GM23338 (cell line): ENCODE results near the gene RNF31. TPM values are rescaled to one million over a fixed set of nuclear protein-coding genes. Genes with fewer than 3 reads are reported as not detected.
A peak's percentile ranks its signal among the peaks of the same experiment; 100 is the strongest.
"Not testable (repeated sequence)": the region's sequence is repeated elsewhere in the genome, so short reads cannot be mapped to it uniquely, and the experiment has no call there.

Source experiments
- ATAC-seq: fragments of 200-7000 bp; cut with Tn5 transposase; 3 replicates; pipeline ENCODE4 v1.9.1; 2020
- DNase-seq: peaks from one replicate; pipeline ENCODE4 v3.0.0-alpha.2; 2015; ENCODE audit warnings: low spot score
- H2AFZ ChIP-seq: fragments of 200-600 bp; sonication (generic); 2 replicates; pipeline ENCODE4 v1.8.0; 2016; ENCODE audit warnings: antibody characterized with exemption, mild to moderate bottlenecking, moderate library complexity
- H3F3A ChIP-seq: fragments of 200-600 bp; sonication (generic); replicated peaks from 2 replicates; pipeline ENCODE4 v1.8.0; 2017; ENCODE audit warnings: antibody characterized with exemption, mixed run types, low read depth
- H3K27ac ChIP-seq: fragments of 200-600 bp; sonication (generic); 2 replicates; pipeline ENCODE4 v1.6.1; 2016; ENCODE audit warnings: low read depth
- H3K27me3 ChIP-seq: fragments of 200-600 bp; sonication (generic); 2 replicates; pipeline ENCODE4 v1.8.0; 2016; ENCODE audit warnings: mild to moderate bottlenecking, mixed run types, moderate library complexity; ENCODE audit not compliant: insufficient read depth
- H3K36me3 ChIP-seq: fragments of 200-600 bp; sonication (generic); 2 replicates; pipeline ENCODE4 v1.8.0; 2016; ENCODE audit warnings: mild to moderate bottlenecking; ENCODE audit not compliant: insufficient read depth
- H3K4me1 ChIP-seq: fragments of 200-600 bp; sonication (generic); 2 replicates; pipeline ENCODE4 v1.8.0; 2016; ENCODE audit warnings: mild to moderate bottlenecking, moderate library complexity; ENCODE audit not compliant: insufficient read depth
- H3K4me2 ChIP-seq: fragments of 200-600 bp; sonication (generic); 2 replicates; pipeline ENCODE4 v1.7.1; 2017; ENCODE audit warnings: mixed run types
- H3K4me3 ChIP-seq: fragments of 200-600 bp; sonication (generic); 2 replicates; pipeline ENCODE4 v1.6.1; 2016; ENCODE audit warnings: mixed run types
- H3K79me2 ChIP-seq: fragments of 200-600 bp; sonication (generic); replicated peaks from 2 replicates; pipeline ENCODE4 v1.8.0; 2017; ENCODE audit warnings: mild to moderate bottlenecking; ENCODE audit not compliant: insufficient read depth
- H3K9me2 ChIP-seq: fragments of 200-600 bp; sonication (generic); 2 replicates; pipeline ENCODE4 v1.8.0; 2017; ENCODE audit not compliant: insufficient read depth
- H4K20me1 ChIP-seq: fragments of 200-600 bp; sonication (generic); replicated peaks from 2 replicates; pipeline ENCODE4 v1.8.0; 2017; ENCODE audit warnings: mild to moderate bottlenecking; ENCODE audit not compliant: insufficient read depth
- H3K27ac Mint-ChIP-seq: 2 replicates; pipeline ENCODE4 v1.8.0; 2020; ENCODE audit warnings: inconsistent platforms, mild to moderate bottlenecking, moderate library complexity, mixed read lengths
- H3K27me3 Mint-ChIP-seq: 3 replicates; pipeline ENCODE4 v1.8.0; 2022; ENCODE audit warnings: low read depth, mild to moderate bottlenecking, moderate library complexity, mixed read lengths, inconsistent platforms; ENCODE audit not compliant: insufficient read depth, poor library complexity
- H3K36me3 Mint-ChIP-seq: 3 replicates; pipeline ENCODE4 v1.8.0; 2021; ENCODE audit warnings: low read depth, mild to moderate bottlenecking, inconsistent platforms, moderate library complexity, mixed read lengths
- H3K4me1 Mint-ChIP-seq: 3 replicates; pipeline ENCODE4 v1.8.0; 2020; ENCODE audit warnings: mild to moderate bottlenecking, inconsistent platforms, mixed read lengths
- H3K4me3 Mint-ChIP-seq: 3 replicates; pipeline ENCODE4 v1.8.0; 2021; ENCODE audit warnings: moderate library complexity, mild to moderate bottlenecking, inconsistent platforms, mixed read lengths
- H3K9me3 Mint-ChIP-seq: 3 replicates; pipeline ENCODE4 v1.8.0; 2020; ENCODE audit warnings: moderate library complexity, mild to moderate bottlenecking, inconsistent platforms, mixed read lengths
- CTCF ChIP-seq, 2 experiments: fragments of 200-600 bp in 1 of 2; sonication (generic) in 1 of 2; conservative IDR thresholded peaks; 2 replicates each; pipeline versions ENCODE4 v1.5.1 to v1.6.1; 2016 to 2017; ENCODE audit warnings: antibody characterized with exemption in 2 of 2, low read depth in 2 of 2, mild to moderate bottlenecking in 2 of 2, moderate library complexity in 1 of 2
- EZH2phosphoT487 ChIP-seq: fragments of 200-600 bp; sonication (generic); IDR thresholded peaks from one replicate; pipeline ENCODE4 v1.8.1; 2018; ENCODE audit warnings: antibody characterized with exemption; ENCODE audit not compliant: unreplicated experiment
- JUNB ChIP-seq: IDR thresholded peaks from one replicate; pipeline ENCODE4 v1.6.1; 2016; ENCODE audit warnings: antibody characterized with exemption; ENCODE audit not compliant: unreplicated experiment
- NANOG ChIP-seq: IDR thresholded peaks from 2 replicates; pipeline ENCODE4 v1.6.1; 2016; ENCODE audit warnings: antibody characterized with exemption, borderline replicate concordance
- POLR2AphosphoS5 ChIP-seq: IDR thresholded peaks from 2 replicates; pipeline ENCODE4 v1.6.1; 2016; ENCODE audit warnings: antibody characterized with exemption, low read depth
- ZNF114 ChIP-seq: fragments of 250-450 bp; sonication (Bioruptor Pico); IDR thresholded peaks from 2 replicates; pipeline ENCODE4 v1.5.0; 2020; ENCODE audit warnings: mild to moderate bottlenecking, moderate library complexity
- polyA plus RNA-seq: library from polyadenylated mRNA; unstranded; fragments of >200 nt; fragmentation: Nextera tagmentation; extraction: Ambion mirVana; gene quantifications from 2 replicates; pipeline ENCODE4 v1.2.1, GENCODE V29; 2016
- total RNA-seq: library from RNA; depleted of rRNA; stranded (reverse); fragments of >200 nt; shearing (Covaris generic); gene quantifications from 2 replicates; pipeline ENCODE4 v1.2.3, GENCODE V29; 2014
- TF ChIP-seq, protein P1 (sequence below): IDR thresholded peaks from one replicate; pipeline ENCODE4 v1.6.1; 2018; ENCODE audit warnings: antibody characterized with exemption; ENCODE audit not compliant: unreplicated experiment

Gene RNF31
- total and polyA plus RNA-seq, 2 experiments from 2014 or later: 54.8 to 87.4 TPM

GRCh38 chr14:24103451-24103850 lies 43.8 kb upstream of the RNF31 start (continued):
- TF ChIP-seq EZH2phosphoT487: no peak
- TF ChIP-seq, protein P1, sequence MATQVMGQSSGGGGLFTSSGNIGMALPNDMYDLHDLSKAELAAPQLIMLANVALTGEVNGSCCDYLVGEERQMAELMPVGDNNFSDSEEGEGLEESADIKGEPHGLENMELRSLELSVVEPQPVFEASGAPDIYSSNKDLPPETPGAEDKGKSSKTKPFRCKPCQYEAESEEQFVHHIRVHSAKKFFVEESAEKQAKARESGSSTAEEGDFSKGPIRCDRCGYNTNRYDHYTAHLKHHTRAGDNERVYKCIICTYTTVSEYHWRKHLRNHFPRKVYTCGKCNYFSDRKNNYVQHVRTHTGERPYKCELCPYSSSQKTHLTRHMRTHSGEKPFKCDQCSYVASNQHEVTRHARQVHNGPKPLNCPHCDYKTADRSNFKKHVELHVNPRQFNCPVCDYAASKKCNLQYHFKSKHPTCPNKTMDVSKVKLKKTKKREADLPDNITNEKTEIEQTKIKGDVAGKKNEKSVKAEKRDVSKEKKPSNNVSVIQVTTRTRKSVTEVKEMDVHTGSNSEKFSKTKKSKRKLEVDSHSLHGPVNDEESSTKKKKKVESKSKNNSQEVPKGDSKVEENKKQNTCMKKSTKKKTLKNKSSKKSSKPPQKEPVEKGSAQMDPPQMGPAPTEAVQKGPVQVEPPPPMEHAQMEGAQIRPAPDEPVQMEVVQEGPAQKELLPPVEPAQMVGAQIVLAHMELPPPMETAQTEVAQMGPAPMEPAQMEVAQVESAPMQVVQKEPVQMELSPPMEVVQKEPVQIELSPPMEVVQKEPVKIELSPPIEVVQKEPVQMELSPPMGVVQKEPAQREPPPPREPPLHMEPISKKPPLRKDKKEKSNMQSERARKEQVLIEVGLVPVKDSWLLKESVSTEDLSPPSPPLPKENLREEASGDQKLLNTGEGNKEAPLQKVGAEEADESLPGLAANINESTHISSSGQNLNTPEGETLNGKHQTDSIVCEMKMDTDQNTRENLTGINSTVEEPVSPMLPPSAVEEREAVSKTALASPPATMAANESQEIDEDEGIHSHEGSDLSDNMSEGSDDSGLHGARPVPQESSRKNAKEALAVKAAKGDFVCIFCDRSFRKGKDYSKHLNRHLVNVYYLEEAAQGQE: no peak
- no peak for TF ChIP-seq CTCF (conservative IDR thresholded peaks at IDR 0.05; ENCODE audit: low read depth in 2 of 2)
- TF ChIP-seq JUNB: no peak
- no peak for TF ChIP-seq POLR2AphosphoS5

DNA sequence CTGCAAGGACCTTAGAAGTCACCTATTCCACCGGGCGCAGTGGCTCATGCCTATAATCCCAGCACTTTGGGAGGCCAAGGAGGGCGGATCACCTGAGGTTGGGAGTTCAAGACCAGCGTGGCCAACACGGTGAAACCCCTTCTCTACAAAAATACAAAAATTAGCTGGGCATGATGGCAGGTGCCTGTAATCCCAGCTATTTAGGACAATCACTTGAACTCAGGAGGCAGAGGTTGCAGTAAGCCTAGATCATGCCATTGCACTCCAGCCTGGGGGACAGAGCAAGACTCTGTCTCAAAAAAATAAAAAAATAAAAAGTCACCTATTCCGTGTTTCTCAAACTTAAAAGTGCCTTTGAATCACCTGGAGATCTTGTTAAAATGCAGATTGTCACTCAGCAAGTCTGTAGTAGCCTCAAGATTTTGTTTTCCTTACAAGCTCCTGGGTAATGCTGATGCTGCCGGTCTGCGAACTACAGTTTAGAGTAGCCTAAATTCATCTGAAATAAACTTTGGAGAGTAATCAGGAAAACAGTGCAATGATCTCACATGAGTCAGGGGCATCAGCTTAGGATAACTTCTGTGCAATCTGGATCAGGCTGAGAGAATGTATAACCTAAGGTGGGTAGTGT lies 41.6 kb upstream of the RNF31 start:
- not testable (repeated sequence) for H3K4me1 ChIP-seq, H3K4me2 ChIP-seq, H3K27me3 ChIP-seq, H3K27ac ChIP-seq, H3K27me3 Mint-ChIP-seq, H3K9me2 ChIP-seq, H4K20me1 ChIP-seq, H3K4me3 ChIP-seq, ATAC-seq, H3K79me2 ChIP-seq, H3K4me1 Mint-ChIP-seq, H2AFZ ChIP-seq, H3K4me3 Mint-ChIP-seq, DNase-seq, H3F3A ChIP-seq
- peaks cover 24% of the 10 kb centered on the region; the same call in 1 of the 2 replicates for H3K36me3 ChIP-seq
- Mint-ChIP-seq H3K27ac (peak overlapping the region; percentile 21; the same call in 1 of the 2 replicates), H3K9me3 (peaks cover 14% of the 10 kb centered on the region), H3K36me3 (peaks cover 46% of the 10 kb centered on the region)

DNA sequence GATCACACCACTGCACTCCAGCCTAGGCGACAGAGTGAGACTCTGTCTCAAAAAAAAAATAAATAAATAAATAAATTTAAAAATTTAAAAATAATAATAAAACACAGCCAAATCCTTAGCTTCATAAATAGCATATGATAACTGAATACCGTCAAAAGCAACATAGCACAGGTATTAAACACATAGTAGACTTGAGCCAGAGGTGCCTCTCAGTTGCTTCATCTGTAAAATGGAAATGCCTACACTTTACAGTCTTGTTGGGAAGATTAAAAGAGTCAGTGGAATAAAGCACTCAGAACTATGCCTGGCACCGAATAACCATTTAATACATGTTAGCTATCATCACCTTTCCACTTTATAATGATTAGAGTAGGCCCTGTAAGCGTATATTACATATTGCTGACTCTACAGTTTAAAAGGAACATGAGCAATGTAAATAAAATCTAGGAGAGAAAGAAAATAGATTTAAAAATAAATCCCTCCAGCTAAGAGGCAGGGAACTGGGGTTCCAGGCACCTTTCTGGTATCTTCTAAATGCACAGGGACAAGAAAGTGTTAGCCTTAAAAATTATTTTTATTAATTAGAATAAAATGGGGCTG lies 40.5 kb upstream of the RNF31 start:
- Histone ChIP-seq H3K27ac (no peak overlapping the region), H3K4me3 (no peak overlapping the region), H4K20me1 (no peaks in the 10 kb centered on the region), H3K36me3 (peaks cover 23% of the 10 kb centered on the region; the same call in 1 of the 2 replicates), H3K4me1 (no peaks in the 10 kb centered on the region), H3K4me2 (no peak overlapping the region), H3K79me2 (no peaks in the 10 kb centered on the region), H3F3A (peaks cover 5% of the 10 kb centered on the region; the same call in 1 of the 2 replicates), H2AFZ (no peak overlapping the region), H3K9me2 (no peaks in the 10 kb centered on the region), H3K27me3 (no peaks in the 10 kb centered on the region)
- peaks cover 3% of the 10 kb centered on the region; the same call in 2 of the 3 replicates for H3K4me1 Mint-ChIP-seq
- peaks cover 37% of the 10 kb centered on the region for H3K36me3 Mint-ChIP-seq
- TF ChIP-seq NANOG (no peak), ZNF114 (CRISPR knock-in tag) (no peak)
- DNase-seq (no peak), ATAC-seq (no peak)
- peaks cover 14% of the 10 kb centered on the region for H3K9me3 Mint-ChIP-seq
- H3K4me3 Mint-ChIP-seq: no peak overlapping the region
- no peak overlapping the region for H3K27ac Mint-ChIP-seq
- peaks cover 5% of the 10 kb centered on the region for H3K27me3 Mint-ChIP-seq
